H1 (cell line): ENCODE data around the gene EEIG1. TPM values are rescaled to one million over a fixed set of nuclear protein-coding genes. Genes with fewer than 3 reads are reported as not detected.
A peak's percentile ranks its signal among the peaks of the same experiment; 100 is the strongest.

Experiments
- CTCF ChIA-PET: fragments of 300-600 bp; sonication (Branson Sonifier 250); formaldehyde crosslinking; loops from one replicate; lab custom pipeline; 2021; ENCODE audit not compliant: partially characterized antibody; lab: Charles Lee
- POLR2A ChIA-PET: fragments of 300-600 bp; sonication (Branson Sonifier 250); formaldehyde crosslinking; loops from one replicate; lab custom pipeline; 2021; ENCODE audit warnings: inconsistent platforms; ENCODE audit not compliant: partially characterized antibody; lab: Charles Lee
- DNase-seq, 2 experiments: peaks; one replicate each; pipeline versions ENCODE4 v3.0.0 to v3.0.0-alpha.2; 2010 to 2022; ENCODE audit warnings: low spot score in 2 of 2, low read depth in 1 of 2, mixed read lengths in 1 of 2
- FAIRE-seq: peaks from 2 replicates; lab custom pipeline; 2011; peaks lifted over from hg19 to GRCh38; lab: Jason Lieb, UNC
- H2AFZ ChIP-seq: 2 replicates; pipeline ENCODE4 v1.8.1; 2012; ENCODE audit warnings: low read length, inconsistent platforms
- H2AK5ac ChIP-seq: 2 replicates; pipeline ENCODE4 v1.6.1; 2013; ENCODE audit warnings: low read depth, low read length
- H2BK120ac ChIP-seq: replicated peaks from 2 replicates; pipeline ENCODE3; 2013; ENCODE audit warnings: low read depth, low read length, inconsistent platforms
- H2BK12ac ChIP-seq: 2 replicates; pipeline ENCODE4 v1.6.1; 2013; ENCODE audit warnings: low read depth, low read length
- H2BK15ac ChIP-seq: 2 replicates; pipeline ENCODE4 v1.6.1; 2013; ENCODE audit warnings: low read length
- H2BK20ac ChIP-seq: 2 replicates; pipeline ENCODE4 v1.6.1; 2013; ENCODE audit warnings: low read length
- H2BK5ac ChIP-seq: 2 replicates; pipeline ENCODE4 v1.6.1; 2013; ENCODE audit warnings: low read depth, low read length
- H3K14ac ChIP-seq: 2 replicates; pipeline ENCODE4 v1.6.1; 2013; ENCODE audit warnings: inconsistent platforms; ENCODE audit not compliant: insufficient read length
- H3K18ac ChIP-seq: 2 replicates; pipeline ENCODE4 v1.6.1; 2013; ENCODE audit warnings: low read length; ENCODE audit errors: extremely low read depth
- H3K23ac ChIP-seq: 2 replicates; pipeline ENCODE4 v1.6.1; 2013; ENCODE audit warnings: inconsistent platforms; ENCODE audit not compliant: insufficient read length
- H3K23me2 ChIP-seq: 2 replicates; pipeline ENCODE4 v1.6.1; 2013; ENCODE audit warnings: low read depth, low read length
- H3K27ac ChIP-seq: 2 replicates; pipeline ENCODE4 v1.6.1; 2011; ENCODE audit warnings: low read depth, low read length, inconsistent platforms
- H3K27me3 ChIP-seq, 4 experiments: replicated peaks in 1 of 4; 1 replicate in 1 of 4; 2 replicates in 3 of 4; pipeline versions ENCODE4 v1.6.1 to v1.8.1; 2011 to 2013; ENCODE audit warnings: low read length in 3 of 4, mild to moderate bottlenecking in 3 of 4, inconsistent platforms in 2 of 4, mixed read lengths in 2 of 4, moderate library complexity in 1 of 4; ENCODE audit not compliant: control insufficient read depth in 3 of 4, insufficient read depth in 3 of 4; ENCODE audit errors: extremely low read depth in 1 of 4
- H3K36me3 ChIP-seq, 4 experiments: 2 replicates each; pipeline versions ENCODE4 v1.6.1 to v1.8.1; 2011 to 2013; ENCODE audit warnings: mild to moderate bottlenecking in 4 of 4, low read length in 3 of 4, moderate library complexity in 2 of 4, control low read depth in 1 of 4, inconsistent platforms in 1 of 4; ENCODE audit not compliant: insufficient read depth in 4 of 4, control insufficient read depth in 2 of 4
- H3K4ac ChIP-seq: replicated peaks from 2 replicates; pipeline ENCODE3; 2013; ENCODE audit warnings: low read length, low read depth, mixed read lengths, inconsistent platforms; ENCODE audit not compliant: insufficient read length
- H3K4me1 ChIP-seq, 4 experiments: replicated peaks in 1 of 4; 1 replicate in 1 of 4; 2 replicates in 3 of 4; pipeline versions ENCODE4 v1.6.1 to v1.8.1; 2011 to 2013; ENCODE audit warnings: low read length in 3 of 4, inconsistent platforms in 2 of 4, mixed read lengths in 1 of 4; ENCODE audit not compliant: insufficient read depth in 4 of 4, control insufficient read depth in 3 of 4
- H3K4me2 ChIP-seq, 2 experiments: 2 replicates each; pipeline versions ENCODE4 v1.6.1 to v1.8.1; 2011 to 2013; ENCODE audit warnings: low read depth in 2 of 2, low read length in 2 of 2, control low read depth in 1 of 2, inconsistent platforms in 1 of 2, mild to moderate bottlenecking in 1 of 2; ENCODE audit not compliant: insufficient read depth in 1 of 2
- H3K4me3 ChIP-seq, 4 experiments: fragments of 200-600, 300-600 bp in 1 of 4; sonication (generic), shearing (Covaris generic), sonication (Bioruptor Twin) in 1 of 4; 2 replicates each; pipeline versions ENCODE4 v1.5.1 to v1.8.1; 2011 to 2016; ENCODE audit warnings: low read length in 4 of 4, low read depth in 3 of 4, control low read depth in 2 of 4, inconsistent platforms in 2 of 4, mild to moderate bottlenecking in 2 of 4, mixed read lengths in 1 of 4, moderate library complexity in 1 of 4; ENCODE audit not compliant: insufficient read depth in 2 of 4; ENCODE audit errors: extremely low read depth in 1 of 4
- H3K56ac ChIP-seq: replicated peaks from 2 replicates; pipeline ENCODE3; 2013; ENCODE audit warnings: low read depth, mild to moderate bottlenecking, mixed read lengths, low read length, inconsistent platforms; ENCODE audit not compliant: insufficient read length
- H3K79me1 ChIP-seq: 2 replicates; pipeline ENCODE4 v1.6.1; 2013; ENCODE audit warnings: low read depth, low read length, control low read depth
- H3K79me2 ChIP-seq, 2 experiments: 2 replicates each; pipeline versions ENCODE4 v1.6.1 to v1.8.1; 2012 to 2013; ENCODE audit warnings: low read length in 2 of 2, mild to moderate bottlenecking in 2 of 2, inconsistent platforms in 1 of 2; ENCODE audit not compliant: insufficient read depth in 2 of 2, control insufficient read depth in 1 of 2
- H3K9ac ChIP-seq, 4 experiments: replicated peaks in 1 of 4; 1 replicate in 1 of 4; 2 replicates in 3 of 4; pipeline versions ENCODE4 v1.6.1 to v1.8.1; 2011 to 2013; ENCODE audit warnings: low read depth in 3 of 4, low read length in 3 of 4, control low read depth in 2 of 4, mild to moderate bottlenecking in 2 of 4, moderate library complexity in 2 of 4, inconsistent platforms in 1 of 4; ENCODE audit errors: extremely low read depth in 1 of 4
- H3K9me3 ChIP-seq, 2 experiments: 2 replicates each; pipeline versions ENCODE4 v1.6.1 to v1.8.1; 2012 to 2013; ENCODE audit warnings: mild to moderate bottlenecking in 2 of 2, moderate library complexity in 2 of 2, control low read depth in 1 of 2, inconsistent platforms in 1 of 2, low read depth in 1 of 2, low read length in 1 of 2, mixed read lengths in 1 of 2; ENCODE audit not compliant: insufficient read depth in 2 of 2
- H4K20me1 ChIP-seq, 2 experiments: replicated peaks in 1 of 2; 2 replicates each; pipeline versions ENCODE3 to v1.8.1; 2011 to 2013; ENCODE audit warnings: inconsistent platforms in 2 of 2, low read length in 2 of 2, mild to moderate bottlenecking in 1 of 2; ENCODE audit not compliant: insufficient read depth in 2 of 2, control insufficient read depth in 1 of 2
- H4K5ac ChIP-seq: 2 replicates; pipeline ENCODE4 v1.6.1; 2013; ENCODE audit warnings: low read length, low read depth, mixed read lengths, inconsistent platforms; ENCODE audit not compliant: insufficient read length
- H4K8ac ChIP-seq: 2 replicates; pipeline ENCODE4 v1.8.0; 2013; ENCODE audit warnings: mild to moderate bottlenecking, moderate library complexity, low read length, inconsistent platforms; ENCODE audit not compliant: insufficient read depth; ENCODE audit errors: extremely low read depth
- H4K91ac ChIP-seq: replicated peaks from 2 replicates; pipeline ENCODE3; 2013; ENCODE audit warnings: low read length, mixed read lengths, inconsistent platforms; ENCODE audit not compliant: insufficient read length
- SP1 ChIP-seq: IDR thresholded peaks from 2 replicates; pipeline ENCODE4 v1.6.1; 2011; ENCODE audit warnings: low read depth, low read length
- WGBS, 2 experiments: shearing (Covaris generic) in 1 of 2; methylation state at CpG; one replicate each; pipeline versions ENCODE4 v1.1.6 to v1.1.7; 2013 to 2015; ENCODE audit warnings: low lambda C conversion rate in 2 of 2, mixed read lengths in 2 of 2, inconsistent platforms in 1 of 2, low coverage in 1 of 2, missing lambda C conversion rate in 1 of 2; ENCODE audit not compliant: insufficient replicate concordance in 2 of 2, insufficient coverage in 1 of 2, insufficient read length in 1 of 2; ENCODE audit errors: extremely low coverage in 1 of 2, missing lambda C conversion rate in 1 of 2; 5-methylcytosine and 5-hydroxymethylcytosine counted together
- polyA plus RNA-seq, 7 experiments: library from polyadenylated mRNA; depleted of rRNA in 3 of 7; stranded (reverse) in 5 of 7; unstranded in 2 of 7; fragments of >200 nt in 5 of 7; fragments of 200-250 nt in 2 of 7; gene quantifications; 1 replicate in 5 of 7; 2 replicates in 1 of 7; 4 replicates in 1 of 7; pipeline versions ENCODE4 v1.2.1 to v1.2.3, GENCODE V29; 2011 to 2013; ENCODE audit warnings: missing spikeins in 2 of 7, mixed read lengths in 2 of 7
- total RNA-seq: library from RNA; stranded (reverse); fragmentation: NEBNext Ultra II Directional; extraction: Animal tissue kit (Norgen Biotek cat#: 25700); gene quantifications from 2 replicates; pipeline ENCODE4 v1.2.1, GENCODE V29; 2021
- TF ChIP-seq, protein P1 (sequence below): IDR thresholded peaks from 2 replicates; pipeline ENCODE4 v1.6.1; 2011; ENCODE audit warnings: low read length, improper control_type of control experiment

EEIG1 gene
- total and polyA plus RNA-seq, 2 of the 8 experiments (the other 6 are each of a cell fraction or from before 2014, with no cell fraction given), result 29.8 to 50.8 TPM

DNA sequence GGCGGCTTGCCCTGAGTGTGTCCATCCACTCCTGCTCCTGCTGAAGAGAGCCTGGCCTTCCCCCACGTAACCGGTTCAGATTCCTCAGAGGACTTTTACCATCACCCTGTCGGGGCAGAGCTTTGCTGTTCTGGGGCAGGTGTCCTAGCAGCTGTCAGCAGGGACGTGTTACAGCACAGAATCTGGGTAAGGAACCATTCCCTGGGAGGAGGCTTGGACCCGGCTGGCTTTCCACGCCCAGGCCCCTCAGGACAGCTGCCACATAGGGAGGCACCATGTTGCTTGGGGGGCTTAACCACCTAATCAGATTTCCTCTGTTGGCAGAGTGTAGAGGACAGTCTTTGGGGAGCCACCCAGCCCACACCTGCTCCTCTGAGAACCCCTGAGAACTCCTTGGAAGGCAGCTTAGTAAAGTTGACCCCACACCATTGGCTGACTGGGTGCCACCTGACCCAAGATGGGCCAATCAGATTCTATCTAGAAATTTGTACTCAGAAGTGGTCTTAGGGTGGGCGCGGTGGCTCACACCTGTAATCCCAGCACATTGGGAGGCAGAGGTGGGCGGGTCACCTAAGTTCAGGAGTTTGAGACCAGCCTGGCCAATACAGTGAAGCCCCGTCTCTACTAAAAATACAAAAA lies 23.3 kb upstream of the EEIG1 start:
- Histone ChIP-seq H4K5ac (no peak overlapping the region), H3K23ac (no peak overlapping the region), H2BK120ac (no peak overlapping the region), H3K27ac (no peak overlapping the region), H3K36me3 (no peaks in the 10 kb centered on the region), H3K4ac (no peak overlapping the region), H2BK20ac (no peak overlapping the region), H3K14ac (no peak overlapping the region), H3K23me2 (no peaks in the 10 kb centered on the region), H3K27me3 (no peaks in the 10 kb centered on the region), H3K9me3 (peaks cover 0 to 3% of the 10 kb centered on the region in 2 experiments; a peak in 1 of 4 replicates), H3K9ac (no peak overlapping the region), H4K20me1 (no peaks in the 10 kb centered on the region), H4K91ac (no peak overlapping the region), H2BK5ac (no peak overlapping the region), H2BK12ac (no peak overlapping the region), H3K4me1 (peaks cover 0 to 9% (median 5%) of the 10 kb centered on the region in 4 experiments; a peak in 3 of 7 replicates), H4K8ac (peak overlapping the region; percentile 57; the same call in 1 of the 2 replicates), H3K79me2 (no peaks in the 10 kb centered on the region), H2AFZ (no peak overlapping the region), H2AK5ac (no peak overlapping the region), H2BK15ac (no peak overlapping the region), H3K4me3 (no peak overlapping the region), H3K79me1 (no peaks in the 10 kb centered on the region; the same call in 1 of the 2 replicates), H3K18ac (no peak overlapping the region), H3K4me2 (no peak overlapping the region), H3K56ac (no peak overlapping the region)
- no peak for FAIRE-seq
- 91% methylated on average over 11 of the region's 11 CpGs; no CpG with 5 or more reads in 1 of the 2 experiments for WGBS, 2 experiments
- ChIA-PET CTCF (interaction anchor here (0.7 to 3.9 kb wide), 7 partner anchors 15 to 89 kb away, joined by 3 to 15 read pairs (median 5); no protein-coding TSS in a partner anchor), POLR2A (no interaction called here)
- TF ChIP-seq, protein P1, sequence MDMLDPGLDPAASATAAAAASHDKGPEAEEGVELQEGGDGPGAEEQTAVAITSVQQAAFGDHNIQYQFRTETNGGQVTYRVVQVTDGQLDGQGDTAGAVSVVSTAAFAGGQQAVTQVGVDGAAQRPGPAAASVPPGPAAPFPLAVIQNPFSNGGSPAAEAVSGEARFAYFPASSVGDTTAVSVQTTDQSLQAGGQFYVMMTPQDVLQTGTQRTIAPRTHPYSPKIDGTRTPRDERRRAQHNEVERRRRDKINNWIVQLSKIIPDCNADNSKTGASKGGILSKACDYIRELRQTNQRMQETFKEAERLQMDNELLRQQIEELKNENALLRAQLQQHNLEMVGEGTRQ, result peak; percentile 20; the same call in 1 of the 2 replicates
- no peak for TF ChIP-seq SP1
- DNase-seq, result no peak
